ENCODE results near the gene FRMD4A.

Gene FRMD4A

GRCh38 chr10:14330388-14331061 lies at the start of gene FRMD4A:
FRMD4A (minus strand) TSS chr10:14330924.
- no peak for DNase-seq

- no peak for DNase-seq
Observed at GRCh38 chr10:14379556-14380280, 49.0 kb upstream of the FRMD4A start.

DNA sequence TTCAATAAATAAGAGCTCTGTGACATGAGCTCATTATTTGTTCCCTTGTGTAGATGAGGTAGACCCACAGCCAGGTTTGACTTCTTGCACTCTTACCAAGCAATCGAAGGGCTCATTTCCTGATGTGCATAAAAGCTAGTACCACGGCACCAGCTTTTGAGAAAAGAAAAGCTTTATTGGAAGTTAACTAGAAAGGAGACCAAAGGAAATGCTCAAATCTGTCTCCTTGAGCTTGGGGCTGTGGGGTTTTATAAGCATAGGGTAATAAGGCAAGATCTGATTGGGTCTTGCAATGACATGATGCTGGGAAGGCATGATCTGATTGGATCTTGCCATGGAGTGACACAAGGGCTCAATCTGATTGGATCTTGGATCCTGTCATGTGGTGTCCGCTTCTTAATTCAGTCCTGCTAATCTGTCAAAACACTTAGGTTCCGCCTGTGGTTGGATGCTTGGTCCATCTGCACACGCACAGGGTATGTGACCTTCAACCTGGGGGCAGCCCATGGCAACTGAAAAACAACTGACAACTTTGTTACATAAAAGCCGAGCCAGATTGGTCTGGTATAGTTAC lies 47.8 kb upstream of the FRMD4A start:
- DNase-seq = no peak

GRCh38 chr10:14377591-14378175 lies 47.0 kb upstream of the FRMD4A start:
- DNase-seq = no peak

- no peak for DNase-seq
Observed at GRCh38 chr10:14374745-14375445, 44.2 kb upstream of the FRMD4A start.

DNA sequence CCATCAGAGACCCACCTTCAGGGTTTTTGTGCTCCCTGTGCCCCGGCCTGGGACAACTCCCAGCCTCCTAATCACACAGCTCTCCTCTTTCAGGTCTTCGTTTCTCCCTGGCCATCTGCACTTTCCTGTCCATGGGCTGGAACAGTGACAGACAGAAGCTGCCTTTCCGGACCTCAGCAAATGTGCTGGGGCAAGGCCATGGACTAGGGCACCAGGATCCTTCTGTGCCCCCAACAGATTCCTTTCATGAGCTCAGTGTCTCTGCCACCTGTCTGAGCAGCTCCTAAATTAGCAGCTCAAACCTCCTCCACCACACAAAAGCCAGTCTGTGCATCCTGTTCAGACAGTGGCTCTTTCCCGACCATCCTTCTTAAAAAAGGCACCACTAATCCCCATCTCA lies 41.9 kb upstream of the FRMD4A start:
- DNase-seq = no peak

GRCh38 chr10:14371581-14371980 lies 40.9 kb upstream of the FRMD4A start:
- no peak for DNase-seq

DNA sequence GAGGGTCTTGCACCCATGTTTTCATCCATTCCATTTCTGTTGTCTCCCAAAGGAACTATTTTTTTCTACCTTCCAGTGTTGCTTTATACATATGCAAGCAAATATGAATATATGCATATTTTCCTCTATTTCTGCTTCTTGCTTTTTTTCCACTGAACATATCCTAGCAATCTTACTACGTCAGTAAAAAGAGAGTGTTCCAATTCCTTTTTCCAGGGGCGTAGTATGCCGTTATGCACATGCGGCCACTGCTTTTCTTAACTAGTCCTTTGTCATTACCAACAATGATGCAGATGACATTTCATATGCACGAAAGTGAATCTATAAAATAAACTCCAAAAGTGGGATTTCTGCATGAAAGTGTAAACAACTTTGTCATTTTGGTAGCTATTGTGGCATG lies 40.2 kb upstream of the FRMD4A start:
- DNase-seq = no peak

DNA sequence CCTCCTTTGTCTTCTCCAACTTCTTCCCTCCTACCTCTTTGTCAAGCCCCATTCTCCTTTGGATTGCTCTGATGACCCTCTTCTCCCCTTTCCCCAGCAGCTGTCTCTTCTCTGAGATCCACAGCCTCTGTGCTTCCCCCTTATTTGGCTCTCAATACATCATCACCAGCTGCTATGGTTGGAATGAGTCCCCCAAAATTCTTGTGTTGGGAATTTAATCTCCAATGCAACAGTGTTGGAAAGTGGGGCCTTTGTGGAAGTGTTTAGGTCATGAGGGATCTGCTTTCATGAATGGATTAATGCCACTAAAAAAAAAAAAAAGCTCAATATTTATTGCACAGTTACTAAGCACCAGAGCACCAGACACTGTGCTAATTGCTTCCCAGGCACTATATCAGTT lies 39.2 kb upstream of the FRMD4A start:
- DNase-seq = no peak

GRCh38 chr10:14366760-14367159 lies 36.0 kb upstream of the FRMD4A start:
- DNase-seq = no peak

- no peak for DNase-seq
Observed at GRCh38 chr10:14365266-14365665, 34.5 kb upstream of the FRMD4A start.

- no peak for DNase-seq
Observed at GRCh38 chr10:14362104-14362503, 31.4 kb upstream of the FRMD4A start.

GRCh38 chr10:14360961-14361360 lies 30.2 kb upstream of the FRMD4A start:
- DNase-seq = no peak

DNA sequence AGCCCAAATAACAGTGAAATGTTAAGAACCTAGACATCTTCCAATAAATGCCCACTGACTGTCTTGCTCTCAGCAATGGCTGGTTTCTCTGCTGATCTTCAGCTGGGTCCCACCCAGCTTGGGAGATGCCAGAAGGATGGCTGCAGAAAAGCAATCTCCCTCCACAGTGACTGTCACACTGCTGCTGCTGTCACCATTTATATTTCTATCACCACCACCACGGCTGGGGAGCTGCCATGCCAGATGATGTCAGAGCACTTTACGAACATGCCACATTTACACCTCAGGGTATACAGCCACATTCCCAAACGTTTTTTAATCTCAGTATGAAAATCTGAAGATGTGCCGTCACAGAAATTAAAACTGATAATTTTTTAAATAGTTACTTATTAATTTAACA lies 29.8 kb upstream of the FRMD4A start:
- DNase-seq = no peak

DNA sequence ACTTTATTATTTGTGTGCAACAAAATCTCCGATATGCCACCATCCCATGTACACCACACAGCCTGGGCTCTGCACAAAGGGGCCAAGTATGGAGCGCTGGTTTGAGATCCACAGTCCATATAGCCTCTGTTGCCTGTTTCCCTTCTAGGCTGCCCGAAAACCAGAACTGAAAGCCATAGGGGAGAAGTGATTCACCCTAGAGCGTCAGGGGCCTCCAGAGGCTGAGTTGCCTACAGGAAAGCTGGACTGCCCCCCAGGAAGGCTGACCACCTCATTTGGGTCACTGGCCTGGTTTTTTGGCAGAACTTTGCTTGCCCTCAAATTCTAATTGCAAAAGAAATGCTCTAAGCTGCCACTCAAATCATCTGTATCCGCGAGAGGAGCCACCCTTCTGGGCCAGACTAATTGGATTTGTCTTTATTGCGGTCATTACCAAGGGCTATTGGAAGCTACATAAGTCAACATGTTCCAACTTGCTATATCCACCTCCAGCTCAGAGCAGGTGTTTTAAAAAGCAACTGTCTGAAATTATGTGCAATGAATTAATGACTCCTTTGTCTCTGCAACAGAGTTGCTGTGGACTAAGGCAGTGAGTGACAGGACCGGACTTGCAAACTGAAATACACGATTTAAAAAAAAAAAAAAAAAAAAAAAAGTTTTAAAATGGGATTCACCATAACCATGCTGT lies 28.3 kb upstream of the FRMD4A start:
- peak; percentile 91 for DNase-seq

DNA sequence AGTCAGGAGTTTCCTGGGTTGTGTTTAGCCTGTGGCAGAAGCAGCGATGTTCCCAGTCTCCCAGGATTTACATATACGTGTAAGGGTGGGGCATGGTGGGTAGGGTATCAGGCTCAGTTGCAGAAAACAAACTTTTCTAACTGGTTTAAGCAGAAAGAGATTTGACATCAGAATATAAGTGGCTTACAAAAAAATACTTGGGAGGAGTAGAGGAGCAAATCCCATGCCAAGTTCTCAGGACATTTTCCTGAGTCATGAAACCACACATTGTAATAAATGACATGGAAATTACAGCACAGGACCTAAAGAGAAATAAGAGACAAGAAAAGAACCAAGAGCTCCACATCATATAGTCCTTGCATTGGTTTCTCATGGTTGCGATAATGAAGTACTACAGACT lies 26.2 kb upstream of the FRMD4A start:
- no peak for DNase-seq

GRCh38 chr10:14355750-14356149 lies 25.0 kb upstream of the FRMD4A start:
- no peak for DNase-seq

DNA sequence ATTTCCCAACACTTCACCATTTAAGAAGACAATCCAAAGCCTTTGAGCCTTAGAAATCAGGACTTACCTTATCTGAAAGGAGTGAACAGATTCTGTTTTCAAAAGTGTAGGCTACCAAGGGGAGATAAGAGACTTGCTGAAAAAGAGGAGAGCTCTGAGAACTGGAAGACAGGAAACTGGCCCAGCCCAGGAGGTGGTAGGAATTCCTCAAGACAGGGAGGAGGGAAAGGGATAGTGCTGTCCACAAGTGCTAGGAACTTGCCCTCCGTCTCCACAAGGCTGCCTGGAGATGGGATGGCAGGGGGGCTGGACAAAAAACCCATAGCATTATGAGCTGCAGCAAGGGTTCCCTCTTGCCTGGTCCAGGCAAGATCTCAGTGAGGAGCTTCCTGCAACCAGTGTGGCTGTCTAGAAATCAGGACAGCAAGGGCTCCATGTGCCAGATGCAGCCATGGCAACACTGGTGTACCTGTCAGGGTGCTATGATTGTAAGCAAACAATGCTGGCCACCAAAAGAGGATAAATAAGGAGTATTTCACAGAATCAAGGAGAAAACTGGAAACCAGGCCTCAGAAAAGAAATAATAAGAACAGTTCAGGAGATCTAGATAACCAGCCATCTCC lies 22.7 kb upstream of the FRMD4A start:
- DNase-seq = no peak

GRCh38 chr10:14350006-14350405 lies 19.3 kb upstream of the FRMD4A start:
- no peak for DNase-seq

GRCh38 chr10:14349081-14349480 lies 18.4 kb upstream of the FRMD4A start:
- peak; percentile 31 for DNase-seq

DNA sequence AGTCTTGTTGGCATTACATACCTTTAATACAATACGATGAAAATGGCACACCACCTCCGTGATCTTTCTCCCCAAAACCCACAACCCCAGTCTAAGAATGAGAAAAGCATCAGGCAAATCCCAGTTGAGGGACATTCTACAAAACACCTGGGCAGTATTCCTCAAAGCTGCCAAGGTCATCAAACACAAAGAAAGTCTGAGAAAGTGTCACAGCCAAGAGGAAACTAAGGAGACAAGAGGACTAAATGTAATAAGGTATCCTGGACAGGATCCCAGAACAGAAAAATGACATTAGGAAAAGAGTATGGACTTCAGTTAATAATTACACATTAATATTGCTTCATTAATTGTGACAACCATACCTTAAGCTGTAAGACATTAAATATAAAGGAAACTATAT lies 14.5 kb upstream of the FRMD4A start:
- DNase-seq = no peak

DNA sequence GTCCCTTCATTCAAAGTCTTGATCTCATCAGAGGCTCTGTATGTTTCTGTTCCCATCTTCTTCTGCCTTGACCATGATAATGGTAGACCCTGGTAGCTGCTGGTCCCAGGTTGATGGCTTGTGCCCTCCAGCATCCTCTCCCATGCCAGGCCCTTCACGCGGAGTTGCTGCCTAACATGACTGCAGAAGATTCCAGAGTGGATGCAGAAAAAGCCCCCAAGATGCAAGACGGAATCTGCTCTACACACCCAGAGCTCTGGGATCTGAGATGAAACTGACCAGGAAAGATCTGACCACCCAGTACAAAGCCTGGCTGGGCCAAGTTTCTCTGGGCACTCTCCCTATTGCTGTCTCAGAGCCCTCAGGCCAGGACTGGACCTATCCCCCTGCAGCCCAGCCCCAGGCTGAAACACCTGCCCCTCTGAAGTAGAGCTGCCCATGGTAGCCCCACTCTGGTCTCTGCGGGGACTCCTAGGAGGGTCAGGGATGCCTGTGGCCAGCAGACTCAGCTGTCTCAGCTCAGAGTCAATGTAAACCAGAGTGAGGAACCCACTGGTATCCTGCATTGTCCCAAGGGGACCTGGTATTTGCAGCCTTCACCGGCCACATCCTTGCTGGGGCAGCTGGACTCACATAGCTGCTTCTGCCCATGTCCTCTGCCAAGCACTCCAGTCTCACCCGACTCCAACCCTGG lies 9.5 kb upstream of the FRMD4A start:
- no peak for DNase-seq
